AG04450 (cell line): ENCODE measurements around the gene MYL10. TPM values are rescaled to one million over a fixed set of nuclear protein-coding genes. Genes with fewer than 3 reads are reported as not detected.

Source experiments
- CTCF ChIA-PET: fragments of 300-600, 350-600 bp; formaldehyde crosslinking; extraction: SDS; loops from one replicate; lab custom pipeline; 2022; ENCODE audit warnings: antibody characterized with exemption, inconsistent platforms; lab: Charles Lee
- POLR2A ChIA-PET: fragments of 350-600 bp; formaldehyde crosslinking; extraction: SDS; loops from one replicate; lab custom pipeline; 2021; ENCODE audit warnings: antibody characterized with exemption, inconsistent platforms; lab: Yijun Ruan, JAX
- DNase-seq: peaks from one replicate; pipeline ENCODE4 v3.0.0-alpha.2; 2011; ENCODE audit warnings: low read depth, low spot score
- H3K27ac ChIP-seq: one replicate; pipeline ENCODE4 v1.5.1; 2012; ENCODE audit warnings: low read depth, low read length, control low read depth
- H3K27me3 ChIP-seq: one replicate; pipeline ENCODE4 v1.6.0; 2012; ENCODE audit warnings: low read length; ENCODE audit not compliant: control insufficient read depth, insufficient read depth
- H3K4me3 ChIP-seq: 2 replicates; pipeline ENCODE4 v1.5.1; 2011; ENCODE audit warnings: mild to moderate bottlenecking, low read depth, low read length, control low read depth
- H3K9me3 ChIP-seq: 2 replicates; pipeline ENCODE4 v1.5.1; 2012; ENCODE audit warnings: low read length; ENCODE audit not compliant: control insufficient read depth, insufficient read depth
- CTCF ChIP-seq: IDR thresholded peaks from 2 replicates; pipeline ENCODE4 v1.5.1; 2011; ENCODE audit warnings: low read depth, low read length, control low read depth, inconsistent platforms
- polyA plus RNA-seq: library from polyadenylated mRNA; depleted of rRNA; stranded (reverse); fragments of >200 nt; gene quantifications from 2 replicates; pipeline ENCODE4 v1.2.3, GENCODE V29; 2011

MYL10 gene
- polyA plus RNA-seq, 1 experiment = not detected

GRCh38 chr7:101671371-101672356 is 42.6 kb upstream of the MYL10 start:
- POLR2A ChIA-PET = interaction anchor here (0.6 to 1.1 kb wide), 3 partner anchors 9 to 454 kb away, joined by 3 to 8 read pairs (median 3); partner anchors contain the start of gene ZNHIT1
- TF ChIP-seq CTCF = no peak
- DNase-seq = peak; percentile 10
- H3K4me3 ChIP-seq = no peak overlapping the region
- peaks cover 6% of the 10 kb centered on the region; the same call in 1 of the 2 replicates for H3K9me3 ChIP-seq
- no peak overlapping the region for H3K27ac ChIP-seq
- peaks cover 7% of the 10 kb centered on the region for H3K27me3 ChIP-seq
- CTCF ChIA-PET = no interaction called here

- peak; percentile 31; the same call in 1 of the 2 replicates for TF ChIP-seq CTCF
- DNase-seq = no peak
- Histone ChIP-seq H3K27me3 (peaks cover 12% of the 10 kb centered on the region), H3K4me3 (no peak overlapping the region), H3K9me3 (peaks cover 6% of the 10 kb centered on the region; the same call in 1 of the 2 replicates), H3K27ac (no peak overlapping the region)
- ChIA-PET CTCF (no interaction called here), POLR2A (no interaction called here)
Observed at GRCh38 chr7:101669307-101669706, 40.2 kb upstream of the MYL10 start.

GRCh38 chr7:101668726-101669125 is 39.6 kb upstream of the MYL10 start:
- DNase-seq = no peak
- TF ChIP-seq CTCF = no peak
- CTCF ChIA-PET = no interaction called here
- peaks cover 6% of the 10 kb centered on the region; the same call in 1 of the 2 replicates for H3K9me3 ChIP-seq
- no peak overlapping the region for H3K27ac ChIP-seq
- POLR2A ChIA-PET = no interaction called here
- peaks cover 16% of the 10 kb centered on the region for H3K27me3 ChIP-seq
- no peak overlapping the region for H3K4me3 ChIP-seq

DNA sequence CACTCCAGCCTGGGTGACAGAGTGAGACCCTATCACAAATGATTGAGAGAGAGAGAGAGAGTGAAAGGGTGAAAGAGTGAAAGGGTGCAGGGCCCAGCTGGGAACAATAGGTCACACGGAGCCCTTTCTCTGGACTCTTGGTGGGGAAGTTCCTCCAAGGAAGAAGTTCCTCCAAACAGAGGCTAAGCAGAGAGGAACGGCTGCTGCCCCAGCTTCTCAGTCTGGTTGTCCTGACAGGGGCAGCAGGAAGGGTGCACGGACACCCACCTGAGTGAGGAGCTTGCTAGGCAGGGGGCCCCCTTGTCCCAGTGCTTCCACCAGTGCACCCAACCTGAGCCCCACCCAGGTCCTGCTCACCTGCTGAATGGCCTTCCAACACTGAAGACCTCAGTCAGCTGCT is 38.8 kb upstream of the MYL10 start:
- DNase-seq = no peak
- Histone ChIP-seq H3K27me3 (peaks cover 18% of the 10 kb centered on the region), H3K9me3 (peaks cover 1% of the 10 kb centered on the region; the same call in 1 of the 2 replicates), H3K4me3 (no peak overlapping the region), H3K27ac (no peak overlapping the region)
- no peak for TF ChIP-seq CTCF
- POLR2A ChIA-PET = no interaction called here
- CTCF ChIA-PET = interaction anchor here (0.7 kb wide), 1 partner anchor 20 kb away, joined by 3 read pairs; no protein-coding TSS in a partner anchor
